GM12878 (cell line): ENCODE data around the gene TAF3. TPM values are rescaled to one million over a fixed set of nuclear protein-coding genes. Genes with fewer than 3 reads are reported as not detected.

Source experiments
- ATAC-seq: fragments of 200-7000 bp; cut with Tn5 transposase; 3 replicates; pipeline ENCODE4 v1.9.1; 2020; ENCODE audit warnings: mild to moderate bottlenecking, moderate library complexity
- BruUV-seq: library from RNA; stranded (reverse); fragments of 400-500 nt; replicated peaks from 2 replicates; lab custom pipeline; 2021; lab: Mats Ljungman, UMichigan
- CTCF ChIA-PET: fragments of 300-600 bp; sonication (Branson Sonifier 250); formaldehyde crosslinking; extraction: SDS; loops from one replicate; lab custom pipeline; 2021; ENCODE audit warnings: inconsistent platforms; lab: Yijun Ruan, JAX
- POLR2A ChIA-PET: fragments of 350-600 bp; formaldehyde crosslinking; extraction: SDS; loops from one replicate; lab custom pipeline; 2021; ENCODE audit warnings: inconsistent platforms; lab: Charles Lee
- RAD21 ChIA-PET: fragments of 300-600 bp; sonication (Branson Sonifier 250); formaldehyde crosslinking; loops from one replicate; lab custom pipeline; 2023; ENCODE audit warnings: antibody characterized with exemption; ENCODE audit not compliant: unreplicated experiment; lab: Charles Lee
- SMC1A ChIA-PET: fragments of 300-600 bp; sonication (Branson Sonifier 250); formaldehyde crosslinking; loops from one replicate; lab custom pipeline; 2023; ENCODE audit not compliant: unreplicated experiment, uncharacterized antibody; lab: Charles Lee
- DNase-seq: peaks from one replicate; pipeline ENCODE4 v3.0.0-alpha.2; 2011; ENCODE audit warnings: low read depth, low spot score
- FAIRE-seq: peaks from 3 replicates; lab custom pipeline; 2011; peaks lifted over from hg19 to GRCh38; lab: Jason Lieb, UNC
- H2AFZ ChIP-seq: 2 replicates; pipeline ENCODE4 v1.6.0; 2011; ENCODE audit warnings: low read depth, low read length, control low read depth; ENCODE audit not compliant: control insufficient read depth
- H3K27ac ChIP-seq: 2 replicates; pipeline ENCODE4 v1.5.1; 2011; ENCODE audit warnings: control low read depth; ENCODE audit not compliant: control insufficient read depth, insufficient read depth
- H3K27me3 ChIP-seq, 2 experiments: replicated peaks in 1 of 2; 2 replicates each; pipeline versions ENCODE4 v1.6.0 to v1.6.1; 2011; ENCODE audit warnings: low read length in 1 of 2; ENCODE audit not compliant: control insufficient read depth in 2 of 2, insufficient read depth in 2 of 2
- H3K36me3 ChIP-seq, 2 experiments: 2 replicates each; pipeline ENCODE4 v1.5.1; 2011; ENCODE audit warnings: low read length in 1 of 2; ENCODE audit not compliant: control insufficient read depth in 2 of 2, insufficient read depth in 2 of 2
- H3K4me1 ChIP-seq: 2 replicates; pipeline ENCODE4 v1.6.1; 2011; ENCODE audit warnings: mild to moderate bottlenecking, low read length, moderate library complexity, mixed read lengths; ENCODE audit not compliant: control insufficient read depth, insufficient read depth
- H3K4me2 ChIP-seq: 2 replicates; pipeline ENCODE4 v1.6.0; 2011; ENCODE audit warnings: control low read depth; ENCODE audit not compliant: control insufficient read depth, insufficient read depth
- H3K4me3 ChIP-seq: fragments of 200-600 bp; sonication (generic); 2 replicates; pipeline ENCODE4 v1.5.1; 2016
- H3K79me2 ChIP-seq: 2 replicates; pipeline ENCODE4 v1.6.0; 2011; ENCODE audit warnings: low read length; ENCODE audit not compliant: control insufficient read depth, insufficient read depth
- H3K9ac ChIP-seq: 2 replicates; pipeline ENCODE4 v1.8.0; 2011; ENCODE audit warnings: low read length, control low read depth, mixed read lengths; ENCODE audit not compliant: control insufficient read depth, insufficient read depth
- H3K9me3 ChIP-seq: replicated peaks from 3 replicates; pipeline ENCODE4 v1.5.1; 2011; ENCODE audit warnings: mild to moderate bottlenecking, low read length; ENCODE audit not compliant: control insufficient read depth, insufficient read depth
- H4K20me1 ChIP-seq: 2 replicates; pipeline ENCODE4 v1.6.0; 2011; ENCODE audit not compliant: control insufficient read depth, insufficient read depth
- BRCA1 ChIP-seq: IDR thresholded peaks from 2 replicates; pipeline ENCODE4 v1.6.1; 2011; ENCODE audit warnings: low read depth, low read length, improper control_type of control experiment
- EED ChIP-seq: sonication (generic); IDR thresholded peaks from 2 replicates; pipeline ENCODE4 v1.6.1; 2016; ENCODE audit warnings: antibody characterized with exemption, low read depth
- ETV6 ChIP-seq, 2 experiments: fragments of 450-650 bp in 1 of 2; IDR thresholded peaks in 1 of 2; conservative IDR thresholded peaks in 1 of 2; 2 replicates each; pipeline ENCODE4 v1.6.1; 2014; ENCODE audit warnings: antibody characterized with exemption in 1 of 2, borderline replicate concordance in 1 of 2, low read depth in 1 of 2, mild to moderate bottlenecking in 1 of 2, moderate library complexity in 1 of 2
- FOS ChIP-seq: IDR thresholded peaks from 3 replicates; pipeline ENCODE4 v1.6.1; 2011; ENCODE audit warnings: borderline replicate concordance; ENCODE audit not compliant: insufficient read length; ENCODE audit errors: extremely low read depth
- MLLT1 ChIP-seq: fragments of 450-650 bp; IDR thresholded peaks from 2 replicates; pipeline ENCODE4 v1.6.1; 2016; ENCODE audit warnings: mild to moderate bottlenecking
- MYB ChIP-seq: fragments of 150-350 bp; IDR thresholded peaks from 2 replicates; pipeline ENCODE4 v1.6.1; 2014; ENCODE audit warnings: mild to moderate bottlenecking, low read depth, low read length, borderline replicate concordance
- NBN ChIP-seq: fragments of 450-650 bp; IDR thresholded peaks from 2 replicates; pipeline ENCODE4 v1.6.1; 2016
- NFYA ChIP-seq: IDR thresholded peaks from 2 replicates; pipeline ENCODE4 v1.6.1; 2011; ENCODE audit warnings: low read depth, mild to moderate bottlenecking, low read length, improper control_type of control experiment, borderline replicate concordance
- SP1 ChIP-seq: IDR thresholded peaks from one replicate; pipeline ENCODE4 v1.6.1; 2011; ENCODE audit warnings: low read depth, low read length
- STAT3 ChIP-seq: IDR thresholded peaks from 2 replicates; pipeline ENCODE4 v1.6.1; 2011; ENCODE audit warnings: low read depth, low read length, improper control_type of control experiment
- TAF1 ChIP-seq: IDR thresholded peaks from 2 replicates; pipeline ENCODE4 v1.6.1; 2011; ENCODE audit warnings: mild to moderate bottlenecking, low read depth, low read length, borderline replicate concordance
- TCF7 ChIP-seq: IDR thresholded peaks from 2 replicates; pipeline ENCODE4 v1.6.1; 2014; ENCODE audit warnings: antibody characterized with exemption, borderline replicate concordance
- WRNIP1 ChIP-seq: IDR thresholded peaks from 2 replicates; pipeline ENCODE4 v1.6.1; 2011; ENCODE audit warnings: low read depth, low read length, improper control_type of control experiment, borderline replicate concordance
- YY1 ChIP-seq: IDR thresholded peaks from 2 replicates; pipeline ENCODE4 v1.6.1; 2011; ENCODE audit warnings: low read depth, mild to moderate bottlenecking, low read length
- WGBS: methylation state at CpG from one replicate; pipeline ENCODE4 v1.1.6; 2016; ENCODE audit warnings: low lambda C conversion rate; ENCODE audit not compliant: insufficient replicate concordance, insufficient coverage; ENCODE audit errors: missing lambda C conversion rate; 5-methylcytosine and 5-hydroxymethylcytosine counted together
- in situ Hi-C: fragments of 300-500 bp; cut with MboI; formaldehyde crosslinking; loops from 9 replicates; pipeline ENCODE4 v1.14.3; 2018; ENCODE audit warnings: mixed read lengths
- intact Hi-C: fragments of 100-400 bp; cut with micrococcal nuclease; formaldehyde crosslinking; loops from one replicate; pipeline ENCODE4 v1.14.2; 2022; ENCODE audit not compliant: unreplicated experiment
- polyA plus RNA-seq, 11 experiments: library from polyadenylated mRNA; depleted of rRNA in 4 of 11; unstranded in 6 of 11; stranded (reverse) in 5 of 11; fragments of >200 nt; fragmentation: Nextera tagmentation in 4 of 11; fragmentation: Illumina TruSeq in 1 of 11; extraction: Ambion mirVana in 4 of 11; extraction: Trizol in 1 of 11; gene quantifications; 1 replicate in 1 of 11; 2 replicates in 10 of 11; pipeline versions ENCODE4 v1.2.1 to v1.2.3, GENCODE V29; 2011 to 2016; ENCODE audit warnings: inconsistent platforms in 2 of 11, missing spikeins in 2 of 11, low read depth in 1 of 11
- total RNA-seq, 4 experiments: library from RNA; depleted of rRNA in 3 of 4; stranded (reverse); fragments of >200 nt in 3 of 4; fragmentation: Illumina TruSeq in 1 of 4; extraction: Trizol in 1 of 4; gene quantifications; 2 replicates each; pipeline versions ENCODE4 v1.2.1 to v1.2.3, GENCODE V29; 2013 to 2021
- TF ChIP-seq, protein P1 (sequence below): fragments of 450-650 bp; IDR thresholded peaks from 2 replicates; pipeline ENCODE4 v1.6.1; 2017; ENCODE audit warnings: mild to moderate bottlenecking

The TAF3 gene
- total and polyA plus RNA-seq, 10 of the 15 experiments (the other 5 are each of a cell fraction or from before 2014, with no cell fraction given), result 2.0 to 10.1 (median 3.7) TPM

GRCh38 chr10:7984325-7984724, 166.0 kb downstream of the TAF3 start:
- no TSS peak for BruUV-seq
- H3K9ac ChIP-seq, result no peak overlapping the region
- H3K4me3 ChIP-seq, result no peak overlapping the region
- H3K36me3 ChIP-seq, result no peaks in the 10 kb centered on the region; a peak in 1 of 4 replicates
- H2AFZ ChIP-seq, result no peak overlapping the region
- ChIA-PET POLR2A (no interaction called here), RAD21 (no interaction called here), SMC1A (no interaction called here), CTCF (interaction anchor here (1.3 kb wide), 1 partner anchor 11 kb away, joined by 4 read pairs; no protein-coding TSS in a partner anchor)
- ATAC-seq, result no peak
- no peak overlapping the region for H3K27ac ChIP-seq
- no peaks in the 10 kb centered on the region for H3K79me2 ChIP-seq
- TF ChIP-seq FOS (no peak), TAF1 (no peak), ETV6 (conservative IDR thresholded peaks at IDR 0.05 in 1 of 2, IDR thresholded peaks at IDR 0.05 in 1 of 2; ENCODE audit: borderline replicate concordance in 1 of 2, low read depth in 1 of 2) (no peak), TCF7 (no peak), NBN (no peak), YY1 (no peak), STAT3 (no peak), EED (no peak)
- no peaks in the 10 kb centered on the region for H3K27me3 ChIP-seq
- in situ Hi-C loops (no loop called here), intact Hi-C loops (no loop called here)
- H4K20me1 ChIP-seq, result no peaks in the 10 kb centered on the region
- DNase-seq, result no peak
- peak; percentile 35 for FAIRE-seq
- H3K4me1 ChIP-seq, result no peaks in the 10 kb centered on the region
- WGBS, result 98% methylated on average over 3 of the region's 3 CpGs
- no peaks in the 10 kb centered on the region for H3K9me3 ChIP-seq
- H3K4me2 ChIP-seq, result no peak overlapping the region

GRCh38 chr10:7984896-7985295, 166.6 kb downstream of the TAF3 start:
- ChIA-PET SMC1A (no interaction called here), POLR2A (no interaction called here), RAD21 (no interaction called here), CTCF (interaction anchor here (0.7 to 1.3 kb wide), 2 partner anchors 12 to 228 kb away, joined by 3 to 4 read pairs; no protein-coding TSS in a partner anchor)
- Histone ChIP-seq H3K27me3 (no peaks in the 10 kb centered on the region), H3K79me2 (no peaks in the 10 kb centered on the region), H3K9me3 (no peaks in the 10 kb centered on the region), H3K27ac (no peak overlapping the region), H3K4me2 (no peak overlapping the region), H2AFZ (no peak overlapping the region), H3K4me1 (no peaks in the 10 kb centered on the region), H3K4me3 (no peak overlapping the region), H3K9ac (no peak overlapping the region), H3K36me3 (no peaks in the 10 kb centered on the region; a peak in 1 of 4 replicates), H4K20me1 (no peaks in the 10 kb centered on the region)
- FAIRE-seq, result no peak
- in situ Hi-C loops, result no loop called here
- no peak for DNase-seq
- 98% methylated on average over 7 of the region's 7 CpGs for WGBS
- ATAC-seq, result no peak
- BruUV-seq, result no TSS peak
- intact Hi-C loops, result no loop called here
- no peak for TF ChIP-seq WRNIP1
- TF ChIP-seq, protein P1, sequence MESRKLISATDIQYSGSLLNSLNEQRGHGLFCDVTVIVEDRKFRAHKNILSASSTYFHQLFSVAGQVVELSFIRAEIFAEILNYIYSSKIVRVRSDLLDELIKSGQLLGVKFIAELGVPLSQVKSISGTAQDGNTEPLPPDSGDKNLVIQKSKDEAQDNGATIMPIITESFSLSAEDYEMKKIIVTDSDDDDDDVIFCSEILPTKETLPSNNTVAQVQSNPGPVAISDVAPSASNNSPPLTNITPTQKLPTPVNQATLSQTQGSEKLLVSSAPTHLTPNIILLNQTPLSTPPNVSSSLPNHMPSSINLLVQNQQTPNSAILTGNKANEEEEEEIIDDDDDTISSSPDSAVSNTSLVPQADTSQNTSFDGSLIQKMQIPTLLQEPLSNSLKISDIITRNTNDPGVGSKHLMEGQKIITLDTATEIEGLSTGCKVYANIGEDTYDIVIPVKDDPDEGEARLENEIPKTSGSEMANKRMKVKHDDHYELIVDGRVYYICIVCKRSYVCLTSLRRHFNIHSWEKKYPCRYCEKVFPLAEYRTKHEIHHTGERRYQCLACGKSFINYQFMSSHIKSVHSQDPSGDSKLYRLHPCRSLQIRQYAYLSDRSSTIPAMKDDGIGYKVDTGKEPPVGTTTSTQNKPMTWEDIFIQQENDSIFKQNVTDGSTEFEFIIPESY, result no peak
- TF ChIP-seq NFYA, result no peak
- no peak for TF ChIP-seq MYB
- TF ChIP-seq SP1, result no peak
- TF ChIP-seq MLLT1, result no peak
- no peak for TF ChIP-seq BRCA1
